GM12865 (cell line): Measurements from ENCODE around the gene CLTC.

Experiments used
- DNase-seq: peaks from one replicate; pipeline ENCODE4 v3.0.0; 2010; ENCODE audit warnings: low read depth
- H3K4me3 ChIP-seq: 2 replicates; pipeline ENCODE4 v1.5.1; 2011; ENCODE audit warnings: mild to moderate bottlenecking, low read depth, low read length, control low read depth
- CTCF ChIP-seq: IDR thresholded peaks from 2 replicates; pipeline ENCODE4 v1.5.1; 2011; ENCODE audit warnings: low read length, control low read depth, low read depth, inconsistent platforms; ENCODE audit not compliant: insufficient read depth; ENCODE audit errors: missing control alignments

The CLTC gene

GRCh38 chr17:59611503-59611902 is 8.2 kb upstream of the CLTC start:
- no peak for DNase-seq
- H3K4me3 ChIP-seq = no peak overlapping the region
- no peak for TF ChIP-seq CTCF

GRCh38 chr17:59616253-59616920 is 3.3 kb upstream of the CLTC start:
- no peak for DNase-seq
- TF ChIP-seq CTCF = no peak
- no peak overlapping the region for H3K4me3 ChIP-seq

GRCh38 chr17:59617156-59617732 is 2.5 kb upstream of the CLTC start:
- no peak for DNase-seq
- TF ChIP-seq CTCF = no peak
- H3K4me3 ChIP-seq = no peak overlapping the region

GRCh38 chr17:59619035-59619297 is 729 bp upstream of the CLTC start:
- no peak for TF ChIP-seq CTCF
- DNase-seq = no peak
- H3K4me3 ChIP-seq = peak overlapping the region; percentile 98

- no peak for DNase-seq
- H3K4me3 ChIP-seq = peak overlapping the region; percentile 98
- TF ChIP-seq CTCF = no peak
Observed at GRCh38 chr17:59620064-59620359, 317 bp downstream of the CLTC start.

GRCh38 chr17:59620518-59621259 is 994 bp downstream of the CLTC start:
- no peak for TF ChIP-seq CTCF
- H3K4me3 ChIP-seq = peak overlapping the region; percentile 98
- peak; percentile 69 for DNase-seq
